GM21515 (cell line): ENCODE measurements around the gene CAP2.
A peak's percentile ranks its signal among the peaks of the same experiment; 100 is the strongest.
"Not testable (repeated sequence)": the region's sequence is repeated elsewhere in the genome, so short reads cannot be mapped to it uniquely, and the experiment has no call there.

Source experiments
- ATAC-seq: cut with Tn5 transposase; IDR thresholded peaks from one replicate; pipeline ENCODE4 v1.9.1; 2021; ENCODE audit not compliant: unreplicated experiment

CAP2 gene

DNA sequence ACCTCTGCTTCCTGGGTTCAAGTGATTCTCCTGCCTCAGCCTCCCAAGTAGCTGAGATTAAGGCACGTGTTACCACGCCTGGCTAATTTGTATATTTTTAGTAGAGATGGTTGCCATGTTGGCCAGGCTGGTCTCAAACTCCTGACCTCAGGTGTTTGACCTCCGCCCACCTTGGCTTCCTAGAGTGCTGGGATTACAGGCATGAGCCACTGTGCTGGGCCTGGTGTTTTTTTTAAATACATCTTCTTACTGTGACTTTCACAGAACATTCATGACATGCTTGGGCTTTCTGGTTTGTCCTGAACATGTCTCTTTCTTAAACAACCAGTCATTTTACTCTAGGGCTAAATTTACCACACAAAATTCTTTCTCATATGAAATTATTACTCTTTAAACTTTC is 172.0 kb downstream of the CAP2 start:
- no peak for ATAC-seq

DNA sequence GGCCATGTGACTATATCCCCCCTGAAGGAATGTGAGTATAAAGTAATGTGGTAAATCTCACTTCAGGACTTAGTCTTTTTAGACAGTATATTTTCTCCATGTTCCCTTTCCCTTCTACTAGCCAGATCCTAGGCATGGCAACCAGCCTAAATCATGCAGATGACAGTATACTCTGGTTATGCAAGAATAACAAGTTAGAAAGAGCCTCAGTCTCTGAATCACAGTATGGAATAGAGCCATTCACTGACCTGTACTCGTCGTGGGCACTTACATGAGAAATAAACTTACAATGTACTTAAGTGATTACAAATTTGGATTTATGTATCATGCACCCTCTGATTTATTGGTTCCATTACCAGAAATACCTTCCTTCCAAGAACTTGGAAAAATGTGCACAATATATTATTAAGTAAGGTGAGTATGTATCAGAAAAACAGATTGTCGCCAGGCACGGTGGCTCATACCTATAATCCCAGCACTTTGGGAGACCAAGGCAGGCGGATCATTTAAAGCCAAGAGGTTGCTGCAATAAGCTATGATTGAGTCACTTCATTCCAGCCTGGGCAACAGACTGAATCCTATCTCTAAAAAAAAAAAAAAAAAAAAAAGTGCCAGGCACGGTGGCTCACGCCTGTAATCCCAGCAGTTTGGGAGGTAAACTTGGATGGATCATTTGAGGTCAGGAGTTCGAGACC is 181.6 kb downstream of the CAP2 start:
- ATAC-seq = no peak

DNA sequence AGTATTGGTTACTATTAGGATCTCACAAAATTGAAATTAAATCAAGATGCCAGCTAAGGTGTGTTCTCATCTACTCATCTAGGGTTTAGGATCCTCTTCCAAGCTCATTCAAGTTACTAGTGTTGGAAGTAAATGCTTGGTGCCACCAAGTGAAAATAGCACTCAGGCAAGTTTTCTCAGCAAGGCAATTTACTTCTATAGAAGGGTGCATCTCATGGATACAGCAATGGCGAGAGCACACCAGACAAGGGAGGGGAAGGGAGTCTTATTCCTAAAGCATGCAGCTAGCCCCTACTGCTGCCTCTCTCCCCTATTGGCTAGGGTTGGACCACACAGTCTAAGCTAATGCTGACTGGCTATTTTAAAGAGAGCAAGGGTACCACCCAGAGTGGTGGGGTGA is 183.7 kb downstream of the CAP2 start:
- ATAC-seq = no peak

DNA sequence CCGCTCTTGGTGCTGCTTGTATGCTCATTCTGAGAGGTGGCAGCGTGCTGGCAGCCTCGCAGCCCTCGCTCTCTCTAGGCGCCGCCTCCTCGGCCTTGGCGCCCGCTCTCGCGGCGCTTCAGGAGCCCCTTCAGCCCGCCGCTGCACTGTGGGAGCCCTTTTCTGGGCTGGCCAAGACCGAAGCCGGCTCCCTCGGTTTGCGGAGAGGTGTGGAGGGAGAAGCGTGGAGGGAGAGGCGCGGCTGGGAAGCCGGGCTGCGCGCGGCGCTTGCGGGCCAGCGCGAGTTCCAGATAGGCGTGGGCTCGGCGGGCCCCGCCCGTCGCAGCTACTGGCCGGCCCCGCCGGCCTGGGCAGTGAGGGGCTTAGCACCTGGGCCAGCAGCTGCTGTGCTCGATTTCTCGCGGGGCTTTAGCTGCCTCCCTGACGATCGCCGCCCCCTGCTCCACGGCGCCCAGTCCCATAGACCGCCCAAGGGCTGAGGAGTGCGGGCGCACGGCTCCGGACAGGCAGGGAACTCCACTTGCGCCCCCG is 187.2 kb downstream of the CAP2 start:
- peak; percentile 62 for ATAC-seq

DNA sequence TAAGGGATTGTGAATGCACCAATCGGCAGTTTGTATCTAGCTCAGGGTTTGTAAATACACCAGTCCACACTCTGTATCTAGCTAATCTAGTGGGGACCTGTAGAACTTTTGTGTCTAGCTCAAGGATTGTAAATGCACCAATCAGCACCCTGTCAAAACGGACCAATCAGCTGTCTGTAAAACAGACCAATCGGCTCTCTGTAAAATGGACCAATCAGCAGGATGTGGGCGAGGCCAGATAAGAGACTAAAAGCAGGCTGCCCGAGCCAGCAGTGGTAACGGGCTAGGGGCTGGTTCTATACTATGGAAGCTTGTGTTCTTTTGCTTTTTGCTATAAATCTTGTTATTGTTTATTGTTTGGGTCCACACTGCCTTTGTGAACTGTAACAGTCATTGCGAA is 187.9 kb downstream of the CAP2 start:
- ATAC-seq = not testable (repeated sequence)

DNA sequence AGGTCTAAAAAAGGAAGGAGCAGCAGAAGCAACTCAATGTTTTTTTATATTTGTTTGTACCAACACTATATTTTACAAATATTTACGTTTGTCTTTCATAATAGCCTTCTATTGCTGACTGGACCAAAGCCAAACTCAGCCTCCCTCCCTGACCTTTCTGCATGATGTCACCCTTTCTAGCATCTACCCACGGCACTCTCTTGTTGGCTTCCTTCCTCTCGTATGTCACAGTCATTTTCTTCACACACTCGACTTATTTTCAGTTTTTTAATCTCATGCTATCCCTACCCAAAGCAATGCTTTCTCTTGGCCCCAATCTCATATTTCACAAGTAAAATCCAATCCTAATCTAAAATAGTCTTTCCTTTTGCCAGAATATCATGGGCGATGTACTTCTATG is 190.4 kb downstream of the CAP2 start:
- ATAC-seq = no peak

DNA sequence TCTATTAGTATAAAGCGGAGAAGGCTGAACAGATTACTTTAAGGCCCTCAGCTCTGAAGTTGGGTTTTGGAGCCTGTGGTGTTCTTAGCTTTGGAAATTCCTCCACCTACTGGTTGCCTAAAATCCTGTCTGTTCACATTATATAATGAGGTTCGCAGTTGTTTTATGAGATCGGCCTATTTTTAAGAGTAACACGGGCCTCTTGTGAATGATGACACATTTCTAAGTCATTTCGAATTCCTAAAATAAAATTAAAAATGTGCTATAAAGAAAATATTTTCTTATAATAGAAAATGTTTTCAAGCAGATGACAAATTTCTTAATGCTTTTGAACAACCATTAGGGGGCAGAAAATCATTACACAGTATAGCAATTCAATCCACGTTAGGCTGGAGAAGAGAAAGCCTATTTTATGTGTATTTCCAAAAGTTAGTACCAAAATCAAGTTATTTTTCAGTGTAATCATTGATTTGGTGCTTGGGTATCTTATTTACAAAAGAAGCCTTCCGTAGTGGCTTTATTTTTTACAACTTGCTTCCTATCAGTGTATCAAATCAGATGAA is 190.9 kb downstream of the CAP2 start:
- ATAC-seq = peak; percentile 49

DNA sequence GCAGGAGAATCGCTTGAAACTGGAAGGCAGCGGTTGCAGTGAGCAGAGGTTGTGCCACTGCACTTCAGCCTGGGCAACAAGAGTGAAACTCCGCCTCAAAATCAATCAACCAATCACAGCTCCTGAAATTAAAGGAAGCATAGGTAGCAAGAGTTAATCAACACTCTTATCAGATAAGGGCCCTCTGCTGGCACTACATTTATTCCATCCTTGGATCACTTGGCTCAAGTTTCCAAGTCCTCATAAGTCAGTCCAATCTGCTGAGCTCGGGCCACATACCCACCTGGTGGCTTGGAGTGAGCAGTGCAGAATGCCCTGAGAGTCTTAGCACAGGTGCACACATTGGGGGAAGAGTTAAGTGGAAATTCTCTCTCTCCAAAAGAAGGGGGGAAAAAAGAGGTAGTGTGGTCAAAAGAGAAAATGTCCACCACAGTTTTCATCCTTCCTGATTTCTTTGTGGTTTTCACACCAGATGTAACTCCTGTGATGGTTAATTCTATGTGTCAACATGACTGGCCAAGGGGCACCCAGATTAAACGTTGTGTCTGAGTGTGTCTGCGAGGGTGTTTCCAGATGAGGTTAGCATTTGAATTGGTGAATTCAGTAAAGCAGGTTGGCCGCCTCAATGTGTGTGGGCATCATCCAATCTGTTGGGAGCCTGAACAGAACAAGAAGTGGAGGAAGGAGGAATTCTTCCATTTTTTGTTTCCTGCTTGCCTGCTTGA is 192.5 kb downstream of the CAP2 start:
- ATAC-seq = no peak

DNA sequence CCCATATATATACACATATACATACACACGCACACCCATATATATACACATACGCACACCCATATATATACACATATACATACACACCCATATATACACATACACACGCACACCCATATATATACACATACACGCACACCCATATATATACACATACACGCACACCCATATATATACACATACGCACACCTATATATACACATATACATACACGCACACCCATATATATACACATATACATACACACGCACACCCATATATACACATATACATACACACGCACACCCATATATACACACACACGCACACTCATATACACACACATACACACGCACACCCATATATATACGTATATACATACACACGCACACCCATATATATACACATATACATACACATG is 193.2 kb downstream of the CAP2 start:
- ATAC-seq = not testable (repeated sequence)

DNA sequence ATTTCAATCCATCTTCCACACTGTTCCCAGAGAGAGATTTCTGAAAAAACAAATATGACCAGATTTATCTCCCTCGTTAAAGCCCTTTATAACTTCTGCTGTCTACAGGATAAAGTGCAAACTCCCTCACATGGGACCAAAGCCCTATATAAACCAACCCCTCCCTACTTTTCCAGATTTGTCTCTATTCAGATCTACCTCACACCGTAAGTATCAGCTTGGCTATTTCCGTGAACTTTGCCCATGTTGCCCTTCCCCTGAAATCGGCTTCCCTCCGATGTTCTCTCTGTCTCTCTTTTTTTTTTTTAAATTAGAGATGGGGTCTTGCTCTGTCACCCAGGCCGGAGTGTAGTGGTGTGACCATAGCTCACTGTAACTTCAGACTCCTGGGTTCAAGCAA is 194.6 kb downstream of the CAP2 start:
- no peak for ATAC-seq

DNA sequence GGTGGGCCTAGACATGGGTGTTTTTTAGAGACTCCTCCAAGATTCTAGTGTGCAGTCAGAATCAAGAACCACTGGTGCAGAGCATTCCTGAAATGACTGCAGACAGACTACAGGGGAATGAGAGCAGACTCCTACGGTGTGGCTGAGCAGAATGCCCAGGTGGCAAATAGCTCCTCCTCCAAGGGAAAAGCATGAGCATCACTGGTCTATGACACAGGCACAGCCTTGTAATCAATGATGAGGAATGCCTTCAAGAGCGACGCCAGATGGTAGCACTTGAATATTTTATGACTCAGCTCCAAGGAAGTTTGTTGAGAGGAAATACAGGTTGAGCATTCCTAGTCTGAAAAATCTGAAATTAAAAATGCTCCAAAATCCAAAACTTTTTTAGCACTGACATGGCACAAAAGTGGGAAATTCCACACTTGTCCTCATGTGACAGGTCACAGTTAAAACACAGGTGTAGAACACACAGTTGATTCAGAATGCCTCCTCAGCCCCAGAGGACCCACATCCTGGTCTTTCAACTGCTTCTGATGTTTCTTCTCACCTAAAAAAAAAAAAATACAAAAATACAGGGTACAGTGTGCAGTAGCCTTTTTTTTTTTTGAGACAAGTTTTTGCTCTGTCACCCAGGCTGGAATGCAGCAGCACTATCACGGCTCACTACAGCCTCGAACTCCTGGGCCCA is 196.2 kb downstream of the CAP2 start:
- no peak for ATAC-seq

DNA sequence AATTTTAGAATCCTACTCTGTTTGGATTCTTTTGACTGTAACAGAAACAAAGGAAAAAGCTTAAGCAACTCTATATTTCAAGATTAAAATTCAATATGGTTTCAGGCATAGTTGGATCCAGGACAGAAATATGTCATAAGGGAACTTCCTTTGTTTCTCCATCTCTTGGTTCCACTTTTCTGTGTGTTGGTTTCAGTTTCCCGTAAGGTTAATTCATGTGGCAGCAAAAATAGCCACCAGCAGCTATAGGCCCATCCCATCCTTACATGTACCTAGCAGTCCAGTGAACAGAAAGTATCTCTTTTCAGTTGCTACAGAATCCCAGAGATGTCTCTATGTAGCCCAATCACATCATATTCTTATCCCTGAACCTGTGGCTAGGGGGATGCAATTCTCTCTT is 197.9 kb downstream of the CAP2 start:
- no peak for ATAC-seq

DNA sequence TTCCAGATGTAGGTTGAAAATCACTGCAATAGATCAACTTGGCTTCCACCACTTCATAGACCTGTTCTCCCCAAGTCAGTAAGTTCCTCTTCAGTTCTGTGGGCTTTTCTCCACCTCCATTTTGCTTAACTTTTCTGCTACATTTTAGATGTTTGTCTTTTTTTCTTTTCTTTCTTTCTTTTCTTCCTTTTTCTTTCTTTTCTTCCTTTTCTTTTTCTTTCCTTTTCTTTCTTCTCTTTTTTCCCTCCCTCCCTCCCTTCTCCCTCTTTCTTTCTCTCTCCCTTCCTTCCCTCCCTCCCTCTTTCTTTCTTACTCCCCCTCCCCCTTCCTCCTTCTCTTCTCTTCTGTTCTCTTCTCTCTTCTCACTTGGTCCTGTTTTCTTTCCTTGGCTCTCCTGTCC is 199.9 kb downstream of the CAP2 start:
- no peak for ATAC-seq

DNA sequence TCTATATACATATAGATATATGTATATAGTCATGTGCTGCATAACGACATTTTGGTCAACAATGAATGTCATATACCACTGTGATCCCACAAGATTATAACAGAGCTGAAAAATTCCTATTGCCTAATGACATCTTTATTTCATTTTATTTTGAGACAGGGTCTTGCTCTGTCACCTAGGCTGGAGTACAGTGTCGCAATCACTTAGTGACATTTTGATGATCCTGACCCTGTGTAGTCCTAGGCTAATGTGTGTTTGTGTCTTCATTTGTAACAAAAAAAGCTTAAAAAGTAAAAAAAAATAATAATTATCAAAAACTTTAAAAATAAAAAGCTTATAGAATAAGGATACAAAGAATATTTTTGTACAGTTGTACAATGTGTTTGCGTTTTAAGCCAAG is 202.7 kb downstream of the CAP2 start:
- no peak for ATAC-seq

DNA sequence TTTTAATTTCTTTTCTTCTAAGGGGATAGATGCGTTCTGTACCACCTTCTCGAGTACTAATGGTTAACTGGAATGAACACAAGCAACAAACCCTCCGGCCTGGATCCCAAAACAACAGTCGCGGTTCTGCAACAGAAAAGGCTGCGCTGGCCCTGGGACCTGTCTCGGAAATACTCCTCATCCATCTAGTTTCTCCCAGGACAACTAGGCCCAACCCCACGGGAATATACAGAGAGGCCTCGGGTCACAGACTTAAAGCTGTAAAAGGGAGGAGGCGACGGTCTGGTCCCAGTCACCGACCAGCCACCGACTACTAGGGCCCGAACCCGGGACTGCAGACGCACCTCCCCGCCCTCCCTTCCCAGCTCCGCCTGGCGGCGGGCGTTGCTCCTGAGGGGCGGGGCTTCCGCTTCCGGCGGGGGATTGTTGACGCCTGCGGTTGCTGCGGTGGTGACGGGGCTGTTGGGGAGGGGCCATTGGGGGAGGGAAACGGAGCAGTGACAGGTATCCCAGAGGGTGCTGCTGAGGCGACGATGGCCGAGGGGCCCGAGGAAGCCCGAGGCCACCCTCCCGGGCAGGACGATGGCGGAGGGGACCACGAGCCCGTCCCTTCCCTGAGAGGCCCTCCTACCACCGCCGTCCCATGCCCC is 206.6 kb downstream of the CAP2 start, which contains the start of gene FAM8A1:
TSS of gene FAM8A1 (plus strand) at position 426 of the 650 bp plus-strand sequence. CDS start at position 534, 108 bp downstream.
- peak; percentile 87 for ATAC-seq

DNA sequence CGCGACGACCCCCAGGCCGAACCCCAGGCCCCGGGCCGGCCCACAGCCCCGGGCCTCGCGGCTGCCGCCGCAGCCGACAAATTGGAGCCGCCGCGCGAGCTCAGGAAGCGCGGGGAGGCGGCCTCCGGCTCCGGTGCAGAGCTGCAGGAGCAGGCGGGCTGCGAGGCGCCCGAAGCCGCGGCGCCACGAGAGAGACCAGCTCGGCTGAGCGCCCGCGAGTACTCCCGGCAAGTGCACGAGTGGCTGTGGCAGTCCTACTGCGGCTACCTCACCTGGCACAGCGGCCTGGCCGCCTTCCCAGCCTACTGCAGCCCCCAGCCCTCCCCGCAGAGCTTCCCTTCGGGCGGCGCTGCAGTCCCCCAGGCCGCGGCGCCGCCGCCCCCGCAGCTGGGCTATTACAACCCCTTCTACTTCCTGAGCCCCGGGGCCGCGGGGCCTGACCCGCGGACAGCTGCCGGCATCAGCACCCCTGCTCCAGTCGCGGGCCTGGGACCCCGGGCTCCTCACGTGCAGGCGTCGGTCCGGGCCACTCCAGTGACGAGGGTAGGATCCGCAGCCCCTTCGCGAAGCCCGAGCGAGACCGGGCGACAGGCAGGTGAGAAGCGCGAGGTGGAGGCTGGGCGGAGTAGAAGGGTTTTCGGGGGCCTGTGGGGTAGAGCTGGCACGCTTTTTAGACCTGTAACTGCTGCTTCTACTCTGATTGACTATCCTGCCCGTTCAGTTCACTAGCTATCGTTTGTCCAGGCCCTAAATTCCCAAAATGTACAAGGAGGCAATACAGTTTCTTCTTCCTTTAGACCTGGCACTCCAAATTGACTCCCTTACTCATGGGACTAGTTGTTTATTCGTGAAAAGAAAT is 207.4 kb downstream of the CAP2 start:
- ATAC-seq = peak; percentile 56

DNA sequence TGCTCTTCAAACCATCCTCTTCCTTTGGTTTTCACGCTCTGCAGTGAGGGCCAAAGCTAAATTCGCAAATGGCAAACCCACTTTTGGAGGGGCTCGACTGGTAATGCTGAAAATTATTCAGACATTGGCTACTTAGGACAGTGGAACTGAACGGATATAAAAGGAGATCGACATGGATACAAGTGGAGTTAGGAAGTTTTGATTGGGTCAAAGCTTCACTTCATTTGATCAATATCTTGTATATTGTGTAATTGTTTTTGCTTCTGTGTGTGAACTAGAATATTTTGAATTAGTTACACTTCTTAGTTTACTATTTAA is 207.9 kb downstream of the CAP2 start:
- ATAC-seq = no peak

DNA sequence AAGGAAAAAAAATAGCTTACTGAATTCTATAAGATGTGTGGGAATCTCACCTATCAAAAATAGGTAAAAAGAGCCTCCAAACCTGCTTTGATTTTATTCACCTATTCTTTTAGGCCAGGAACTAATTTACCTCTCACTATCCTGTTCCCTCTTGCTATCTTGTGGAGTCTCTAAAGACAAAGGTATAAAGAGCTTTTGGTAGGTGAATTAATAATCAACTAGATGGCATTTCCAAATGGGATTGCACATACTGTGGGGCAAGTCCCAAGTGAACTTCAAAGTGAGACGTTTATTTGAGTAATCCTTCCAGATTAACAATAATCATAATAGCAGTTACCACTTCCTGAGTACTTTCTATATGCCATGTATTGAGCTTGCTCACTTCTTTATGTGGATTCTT is 209.5 kb downstream of the CAP2 start:
- ATAC-seq = no peak

DNA sequence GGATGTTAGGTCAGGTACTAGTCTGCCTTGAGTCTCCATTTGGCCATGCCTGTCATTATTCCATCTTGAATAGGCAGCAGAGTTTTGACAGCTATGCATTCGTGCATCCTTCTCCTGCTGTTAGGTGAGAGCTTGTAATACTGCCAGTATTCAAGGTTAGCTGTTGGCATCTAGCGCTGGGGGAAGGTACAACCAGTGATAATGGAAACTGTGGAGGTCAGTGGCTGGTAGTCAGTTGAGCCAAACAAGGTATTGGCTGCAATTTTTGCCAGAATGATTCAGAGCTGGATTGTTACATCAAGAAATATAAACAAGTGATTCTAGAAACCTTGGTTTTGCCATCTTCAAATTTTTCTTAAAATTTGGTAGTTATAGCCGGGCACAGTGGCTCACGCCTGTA is 213.2 kb downstream of the CAP2 start:
- ATAC-seq = no peak
